ENCODE data around the gene KCNH5.

- TF ChIP-seq EZH2phosphoT487 (IDR thresholded peaks at IDR 0.05; ENCODE audit: borderline replicate concordance) (no peak), CTCF (conservative IDR thresholded peaks at IDR 0.05; ENCODE audit: low read length) (no peak)
Measured at GRCh38 chr14:62980693-62981092, 64.6 kb downstream of the KCNH5 start.
